Stimulated activated CD4-positive, alpha-beta T cell treated with anti-CD3 and anti-CD28 coated beads, Interleukin-2, amount 100 ng/mL, for 48 hours (primary cell): ENCODE data around the gene NFATC1.

Experiments used
- DNase-seq, 2 donors: peaks; one replicate each; pipeline ENCODE4 v3.0.0-alpha.2; 2020

The NFATC1 gene

GRCh38 chr18:79543861-79544385 is 148.2 kb downstream of the NFATC1 start:
- no peak for DNase-seq

GRCh38 chr18:79544386-79544963 is 148.7 kb downstream of the NFATC1 start:
- no peak for DNase-seq

GRCh38 chr18:79545255-79545654 is 149.5 kb downstream of the NFATC1 start:
- no peak for DNase-seq

DNA sequence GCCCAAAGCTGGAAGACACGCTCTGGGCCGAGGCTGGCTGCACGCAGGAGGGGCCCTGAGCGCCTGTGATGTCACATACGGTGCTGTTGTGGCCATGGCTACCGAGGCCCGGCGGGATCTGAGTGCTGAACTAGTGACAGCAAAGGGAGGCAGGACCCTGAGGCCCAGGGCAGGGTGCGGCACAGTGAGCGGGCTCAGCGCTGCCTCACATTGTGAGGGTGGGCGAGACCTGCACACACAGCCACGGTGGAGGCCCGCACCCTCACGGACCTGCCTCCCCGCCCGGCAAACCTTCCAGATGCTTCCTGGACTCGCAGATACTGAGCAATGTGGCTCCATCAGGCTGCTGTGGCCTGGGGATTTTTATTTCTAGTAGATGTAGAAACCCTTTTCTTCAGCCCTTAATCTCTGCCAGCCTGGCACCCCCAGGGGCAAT is 150.0 kb downstream of the NFATC1 start:
- no peak for DNase-seq

DNA sequence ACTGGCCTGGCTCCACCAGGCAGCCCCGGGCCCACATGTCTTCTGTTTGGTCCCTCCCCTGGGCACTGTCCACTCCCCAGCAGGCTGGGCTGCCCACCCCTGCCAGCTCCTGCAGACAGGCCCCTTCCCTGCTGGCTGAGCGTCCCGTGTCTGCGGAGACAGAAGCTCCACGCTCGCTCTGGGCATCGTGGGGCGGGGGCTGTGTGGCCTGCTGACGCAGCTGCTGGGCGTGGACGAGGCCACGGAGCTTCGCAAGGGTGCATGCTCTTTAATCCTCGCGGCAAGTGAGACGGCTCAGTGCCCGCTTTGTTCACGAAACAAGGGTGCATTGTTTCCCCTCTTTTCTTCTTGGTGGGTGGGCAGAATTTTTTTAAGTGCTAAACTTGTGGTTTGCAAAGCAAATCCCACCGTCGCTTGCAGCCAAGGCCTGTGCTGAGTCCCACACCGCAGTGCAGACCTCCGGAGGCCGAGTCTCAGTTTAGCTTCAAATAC is 151.1 kb downstream of the NFATC1 start:
- no peak for DNase-seq

DNA sequence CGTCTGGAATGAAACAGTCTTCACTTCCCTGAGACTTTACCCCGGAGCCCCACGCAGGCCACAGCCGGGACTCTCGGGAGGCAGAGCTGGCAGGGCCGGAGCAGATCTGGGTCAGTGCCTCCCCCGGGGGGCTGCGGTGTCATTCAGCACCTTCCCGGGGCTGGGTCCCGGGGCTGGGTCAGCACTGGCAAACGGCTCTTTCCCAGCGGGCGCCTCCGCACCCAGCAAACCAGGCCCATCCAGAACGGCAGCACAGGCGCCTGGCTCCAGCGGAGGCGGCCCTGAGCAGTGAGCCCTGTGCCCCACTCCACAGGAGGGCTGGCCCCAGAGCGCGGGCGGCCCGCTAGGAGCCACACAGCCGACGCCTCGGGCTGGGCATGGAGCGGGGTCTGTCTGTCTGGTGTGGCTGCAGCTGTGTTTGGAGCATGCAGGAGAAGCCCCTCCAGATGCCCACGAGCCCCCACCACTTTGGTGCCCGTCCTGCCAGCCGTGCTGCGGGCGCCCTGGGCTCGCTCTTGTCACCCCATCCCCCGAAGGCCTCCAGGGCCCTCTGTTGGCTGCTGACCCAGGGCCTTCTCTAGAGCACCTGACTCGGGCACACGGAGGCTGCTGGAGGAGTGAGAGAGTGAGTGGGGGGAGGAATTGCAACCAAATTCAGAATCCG is 151.8 kb downstream of the NFATC1 start:
- DNase-seq: no peak

- DNase-seq: no peak
These were observed 152.3 kb downstream of the NFATC1 start for GRCh38 chr18:79548077-79548450.

DNA sequence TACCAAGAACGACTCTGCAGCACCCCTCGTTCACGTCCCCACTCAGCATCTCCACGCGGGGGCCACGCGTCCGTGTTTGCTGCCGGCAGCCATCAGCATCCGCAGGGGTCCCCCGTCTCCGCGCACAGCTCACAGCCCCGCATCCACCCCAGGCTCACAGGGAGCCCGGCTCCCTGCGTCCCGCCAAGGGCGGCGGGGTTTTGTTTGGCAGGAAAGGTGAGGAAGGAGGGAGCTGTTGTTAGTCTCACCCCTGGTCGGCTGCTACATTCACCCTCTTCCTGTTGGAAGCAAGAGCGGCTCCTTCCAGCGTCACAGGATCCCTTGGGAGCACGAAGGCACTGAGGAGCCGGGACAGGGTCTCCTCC is 152.9 kb downstream of the NFATC1 start:
- DNase-seq: no peak

GRCh38 chr18:79548986-79549637 is 153.4 kb downstream of the NFATC1 start:
- no peak for DNase-seq

- no peak for DNase-seq
These were observed 153.9 kb downstream of the NFATC1 start for GRCh38 chr18:79549638-79550000.

DNA sequence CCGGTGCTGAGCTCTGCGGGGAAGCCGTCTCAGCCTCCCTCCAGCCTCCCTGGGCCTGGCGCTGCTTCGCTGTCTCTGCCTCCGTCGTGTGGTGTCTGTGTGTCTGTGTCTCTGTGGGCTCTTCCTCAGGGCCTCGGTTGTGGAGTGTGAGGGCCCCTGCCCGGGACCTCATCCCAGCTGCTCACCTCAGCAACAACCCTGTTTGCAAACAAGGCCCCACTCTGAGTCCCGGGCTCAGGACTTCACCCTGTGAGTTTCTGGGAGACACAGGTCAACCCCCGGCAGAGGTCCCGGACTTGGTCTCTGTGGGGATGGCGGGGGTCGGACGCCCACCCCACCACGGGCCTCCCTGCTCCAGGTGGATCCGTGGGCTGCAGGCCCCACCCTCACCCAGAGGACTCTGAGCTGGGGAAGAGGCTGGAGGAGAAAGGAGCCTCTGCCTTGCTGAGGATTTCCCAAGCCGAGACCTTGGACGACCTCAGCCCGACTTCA is 156.5 kb downstream of the NFATC1 start:
- DNase-seq: no peak

DNA sequence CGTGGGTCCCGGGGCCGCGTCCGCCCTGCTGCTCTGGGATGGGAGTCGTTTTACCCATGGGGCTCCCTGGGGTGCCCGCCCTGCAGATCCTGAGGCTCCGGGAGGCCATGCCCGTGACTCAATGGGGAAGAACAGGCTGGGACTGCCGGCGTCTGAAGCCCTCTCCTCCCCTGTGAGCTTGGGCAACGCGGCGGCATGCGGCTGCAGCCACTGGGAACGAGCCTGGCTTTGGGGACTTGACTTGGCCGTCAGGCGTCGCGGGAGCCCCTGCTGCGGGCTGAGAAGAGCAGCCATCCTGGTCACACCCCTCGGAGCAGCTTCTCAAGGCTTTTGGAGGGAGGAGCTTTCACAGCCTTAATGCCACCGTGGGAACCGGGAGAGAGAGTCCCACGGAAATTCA is 157.0 kb downstream of the NFATC1 start:
- no peak for DNase-seq

DNA sequence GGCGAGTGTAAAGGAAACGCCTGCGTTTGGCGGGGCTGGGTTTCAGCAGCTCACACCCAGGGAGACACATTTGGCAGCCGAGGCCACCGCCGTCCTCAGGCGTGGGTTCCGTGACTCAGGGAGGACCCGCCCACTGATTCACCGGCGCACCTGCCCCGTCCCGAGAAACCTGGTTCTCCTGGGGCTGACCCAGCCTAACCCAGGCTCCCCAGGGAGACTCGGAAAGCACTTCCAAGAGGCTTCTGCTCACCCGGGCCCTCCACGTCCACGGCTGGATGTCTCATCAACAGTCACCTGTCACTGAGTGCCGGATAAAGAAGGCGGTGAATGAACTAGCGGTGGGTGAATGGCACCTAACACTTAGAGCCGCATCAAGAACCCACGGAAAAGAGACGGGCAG is 157.4 kb downstream of the NFATC1 start:
- no peak for DNase-seq

DNA sequence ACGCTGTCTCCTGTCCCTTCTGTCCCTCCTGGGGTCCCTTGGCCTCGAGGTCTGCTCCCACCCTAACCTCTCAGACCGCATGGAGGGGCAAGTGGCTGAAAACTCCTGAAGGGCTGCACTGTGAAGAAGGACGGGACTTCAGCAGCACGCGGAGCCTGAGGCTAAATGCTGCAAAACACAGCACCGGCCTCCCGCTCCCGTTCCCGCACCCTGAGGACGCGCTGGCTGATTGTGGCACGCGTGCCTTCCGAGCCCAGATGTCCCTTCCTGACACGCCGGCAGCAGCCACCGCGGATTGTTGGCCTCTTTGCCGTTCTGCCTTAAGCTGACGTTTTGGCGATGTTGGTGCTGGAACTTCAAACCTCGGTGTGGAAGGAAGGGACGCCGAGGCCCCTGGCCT is 158.0 kb downstream of the NFATC1 start:
- DNase-seq: no peak

DNA sequence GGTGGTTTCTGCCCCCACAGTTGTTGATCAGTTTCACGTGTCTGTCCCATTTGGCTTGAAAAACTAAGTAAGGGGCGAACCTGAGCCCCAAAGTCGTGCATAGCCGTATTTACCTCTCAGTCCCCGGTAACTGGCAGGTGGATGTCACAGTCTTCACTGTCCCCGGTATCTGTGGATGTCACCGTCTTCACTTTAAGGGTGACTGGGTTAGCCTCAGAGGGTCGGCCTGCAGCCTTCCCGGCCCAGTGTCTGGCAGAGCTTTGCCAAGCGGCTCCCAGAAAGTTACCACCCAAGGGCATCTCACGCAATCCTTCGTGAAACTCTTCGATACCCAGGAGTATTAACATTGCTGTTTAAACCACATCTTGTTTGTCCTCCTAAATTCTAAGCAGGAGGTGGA is 158.6 kb downstream of the NFATC1 start:
- no peak for DNase-seq

DNA sequence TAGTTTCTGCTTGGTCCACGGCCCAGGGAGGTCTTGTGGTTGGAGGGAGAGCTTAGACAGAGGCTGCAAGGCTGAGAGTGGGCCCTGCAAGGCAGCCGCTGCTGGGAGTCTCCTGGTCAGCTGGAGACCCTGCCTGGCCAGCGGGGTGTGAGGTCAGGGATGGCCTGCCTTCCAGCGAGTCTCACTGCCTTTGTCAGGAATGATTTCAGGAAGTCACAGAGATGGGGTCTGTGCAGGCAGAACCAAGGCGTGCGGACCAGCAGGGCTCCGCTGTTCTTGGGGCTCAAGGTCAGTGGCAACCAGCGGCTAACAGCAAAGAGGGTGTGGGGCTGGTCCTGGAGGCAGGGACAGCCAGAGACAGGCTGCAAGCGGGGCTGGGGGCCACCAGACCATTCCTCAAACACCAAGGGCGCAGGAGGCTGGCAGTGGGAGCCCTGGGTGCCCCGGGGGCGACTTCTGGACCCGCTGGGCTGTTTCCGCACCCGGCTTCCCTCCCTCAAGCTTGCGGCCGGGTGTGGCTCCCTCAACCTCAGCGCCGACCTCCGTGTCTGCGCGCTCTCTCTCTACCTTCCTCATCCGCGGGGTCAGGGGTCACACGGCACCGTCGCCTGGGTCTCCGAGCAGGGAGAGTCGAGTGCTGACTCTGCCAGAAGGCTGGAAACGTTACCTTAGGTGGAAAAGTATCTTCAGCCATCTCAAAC is 159.4 kb downstream of the NFATC1 start:
- no peak for DNase-seq

- no peak for DNase-seq
These were observed 160.2 kb downstream of the NFATC1 start for GRCh38 chr18:79555885-79556284.

GRCh38 chr18:79556829-79557585 is 161.3 kb downstream of the NFATC1 start:
- no peak for DNase-seq

DNA sequence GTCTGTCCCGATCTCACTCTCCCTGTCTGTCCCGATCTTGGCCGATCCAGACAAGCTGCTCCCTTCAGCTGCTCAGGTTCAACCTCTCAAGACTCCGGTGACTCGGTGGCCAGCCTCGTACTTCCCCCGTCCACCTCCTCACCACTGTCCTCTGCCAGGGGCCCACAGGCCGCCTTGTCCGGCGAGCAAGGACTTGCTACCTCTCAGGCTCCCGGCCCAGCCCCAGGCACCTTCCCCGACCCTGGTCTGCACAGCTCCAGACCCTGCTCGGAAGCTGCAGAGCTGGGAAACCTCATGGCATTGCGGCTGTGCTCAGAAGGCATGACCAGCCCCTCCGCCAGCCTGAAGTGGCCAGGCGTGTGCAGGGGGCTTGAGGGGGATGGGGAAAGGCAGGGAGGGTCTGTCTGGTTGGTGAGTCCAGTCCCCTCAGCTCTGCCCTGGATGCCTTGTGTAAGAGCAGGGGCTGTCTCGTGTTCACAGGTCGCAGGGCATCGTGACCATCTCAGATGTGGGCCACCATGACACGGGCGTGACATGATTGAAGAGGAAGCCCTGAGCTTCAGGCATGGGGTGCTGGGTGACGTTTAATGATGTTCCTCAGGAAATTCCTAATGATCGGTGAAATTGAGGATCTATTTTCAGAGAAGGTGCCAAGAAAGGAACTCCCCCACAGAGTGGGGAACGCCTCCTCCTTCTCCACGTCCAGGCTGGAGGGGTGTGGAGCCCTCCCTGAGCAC is 162.6 kb downstream of the NFATC1 start:
- DNase-seq: no peak

- DNase-seq: no peak
These were observed 163.2 kb downstream of the NFATC1 start for GRCh38 chr18:79558933-79559416.

- DNase-seq: no peak
These were observed 163.7 kb downstream of the NFATC1 start for GRCh38 chr18:79559436-79559835.
